GM12873 (cell line): ENCODE measurements around the gene CACTIN.

Experiments used
- CTCF ChIP-seq: IDR thresholded peaks from 2 replicates; pipeline ENCODE4 v1.5.1; 2012; ENCODE audit warnings: low read depth, mild to moderate bottlenecking, moderate library complexity, low read length, control low read depth; ENCODE audit not compliant: insufficient read depth; ENCODE audit errors: missing control alignments

The CACTIN gene

GRCh38 chr19:3618144-3618810, 8.3 kb downstream of the CACTIN start:
- TF ChIP-seq CTCF: peak; percentile 86

- TF ChIP-seq CTCF: no peak
Observed at GRCh38 chr19:3617463-3617862, 9.1 kb downstream of the CACTIN start.

- TF ChIP-seq CTCF: no peak
Observed at GRCh38 chr19:3615524-3616135, 11.0 kb downstream of the CACTIN start.

- no peak for TF ChIP-seq CTCF
Observed at GRCh38 chr19:3614858-3615505, 11.6 kb downstream of the CACTIN start.

- TF ChIP-seq CTCF: no peak
Observed at GRCh38 chr19:3613818-3614661, 12.6 kb downstream of the CACTIN start.

GRCh38 chr19:3612901-3613741, 13.5 kb downstream of the CACTIN start:
- no peak for TF ChIP-seq CTCF
